NOMO-1 treated with dmso at 0.1 percent for 144 hours (cell line): ENCODE data around the gene NDUFA9.
A peak's percentile ranks its signal among the peaks of the same experiment; 100 is the strongest.

Experiments used
- DNase-seq: peaks from one replicate; lab custom pipeline; 2025; ENCODE audit not compliant: unreplicated experiment; lab: John Stamatoyannopoulos, UW

Gene NDUFA9

DNA sequence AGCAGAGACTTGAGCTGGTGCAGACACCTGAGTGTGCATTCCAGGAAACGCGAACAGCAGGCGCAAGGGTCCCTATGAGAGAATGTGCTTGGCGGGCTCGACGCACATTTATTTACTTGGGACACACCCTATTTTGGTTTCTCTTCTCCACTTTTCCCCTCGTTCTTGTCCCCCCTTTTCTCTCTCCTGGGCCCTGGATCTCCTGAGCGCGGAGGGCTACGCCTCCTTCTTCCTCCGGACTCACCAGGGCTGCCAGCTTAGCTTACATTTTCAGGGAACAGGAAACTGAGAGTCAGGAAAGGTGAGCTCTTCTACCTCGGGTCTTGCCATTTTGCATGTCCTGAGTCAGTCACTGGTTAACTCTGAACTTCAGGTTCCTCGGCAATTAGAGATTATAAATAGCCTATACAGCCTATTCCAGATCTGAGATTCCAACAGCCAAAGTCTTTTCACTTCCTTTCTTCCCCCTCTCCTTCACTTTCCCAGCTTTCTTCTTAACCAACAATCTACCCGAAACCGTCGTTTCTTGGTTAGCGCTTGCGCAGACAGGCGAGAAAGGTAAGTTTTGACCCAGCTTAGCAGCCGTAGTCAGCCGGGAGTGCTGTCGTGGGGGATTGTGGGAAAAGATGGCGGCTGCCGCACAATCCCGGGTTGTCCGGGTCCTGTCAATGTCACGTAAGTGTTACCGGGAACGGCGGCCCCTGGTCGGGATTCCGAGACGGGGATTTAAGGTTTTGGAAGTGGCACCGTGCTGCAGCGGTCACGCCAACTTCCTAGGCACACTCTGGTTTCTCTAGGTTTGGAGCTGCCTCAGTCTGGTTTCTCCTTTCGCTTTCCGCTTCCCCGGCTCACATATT is at the start of gene NDUFA9, which contains the start of gene AKAP3:
TSS of gene NDUFA9 (plus strand) at position 614 of the 857 bp plus-strand sequence. CDS start at position 627, 13 bp downstream.
TSS of gene AKAP3 (minus strand) at position 551 of the 857 bp plus-strand sequence. CDS start 10,855 bp downstream, outside the sequence.
- peak; percentile 63 for DNase-seq

DNA sequence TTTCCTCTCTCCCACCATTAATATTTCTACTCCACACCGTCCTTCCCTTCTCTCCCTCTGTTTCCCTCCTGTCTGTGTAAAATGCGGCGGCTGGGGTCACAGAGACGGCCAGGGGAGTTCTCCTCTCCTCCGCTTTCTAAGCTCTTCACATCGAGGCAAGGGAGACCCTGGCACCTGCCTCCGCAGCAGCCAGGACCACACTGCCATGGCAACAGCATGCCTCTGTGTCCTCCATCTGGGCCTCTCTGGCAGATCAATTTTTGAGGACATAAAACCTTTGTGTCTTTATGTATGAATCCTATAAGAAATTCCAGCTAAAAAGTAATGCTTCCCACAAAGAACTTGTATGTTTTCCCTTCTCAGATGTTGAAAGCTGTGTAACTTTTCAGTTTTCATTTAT is 45.5 kb upstream of the NDUFA9 start:
- no peak for DNase-seq

GRCh38 chr12:4603946-4604345 is 45.0 kb upstream of the NDUFA9 start:
- no peak for DNase-seq

GRCh38 chr12:4604684-4605193 is 44.2 kb upstream of the NDUFA9 start:
- peak; percentile 58 for DNase-seq

- no peak for DNase-seq
These were observed 41.9 kb upstream of the NDUFA9 start for GRCh38 chr12:4607056-4607455.

DNA sequence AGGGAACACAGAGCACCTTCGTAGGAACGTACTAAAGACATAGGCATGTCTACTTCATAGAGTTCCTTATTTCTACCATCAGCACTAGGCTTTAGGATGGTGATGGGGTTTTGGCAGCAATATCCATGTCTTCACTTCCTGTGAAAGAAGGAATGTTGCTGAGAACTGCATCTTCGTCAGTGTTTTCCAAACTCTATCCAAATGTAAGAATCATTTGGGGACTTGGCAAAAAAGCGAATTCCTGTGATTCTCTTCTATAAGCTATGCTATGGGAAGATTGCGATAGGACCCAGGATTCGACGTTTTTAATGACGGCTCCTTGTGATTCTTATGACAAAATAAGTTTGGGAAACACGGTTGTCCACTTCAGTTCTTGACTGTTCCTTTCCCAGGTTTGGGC is 39.8 kb upstream of the NDUFA9 start:
- no peak for DNase-seq

DNA sequence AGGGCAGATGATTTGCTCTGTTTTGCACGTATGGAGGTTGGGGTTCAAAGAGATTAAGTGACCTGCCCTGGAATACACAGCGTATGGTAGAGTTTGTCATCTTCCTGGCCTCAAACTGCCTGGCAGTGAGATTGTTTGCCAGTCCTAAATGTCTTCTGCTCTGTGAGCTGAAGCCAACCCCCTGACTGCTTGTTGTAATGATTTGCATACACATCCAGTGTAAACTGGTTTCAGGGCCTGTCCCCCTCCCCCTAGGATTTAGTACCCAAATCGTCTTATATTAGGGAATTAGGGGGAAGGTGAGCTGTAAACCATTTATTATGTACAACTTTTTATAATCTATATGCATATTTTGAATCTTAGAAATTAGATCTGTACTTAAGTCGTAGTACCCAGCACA is 38.4 kb upstream of the NDUFA9 start:
- DNase-seq: no peak

- no peak for DNase-seq
These were observed 33.2 kb upstream of the NDUFA9 start for GRCh38 chr12:4615667-4616066.

- no peak for DNase-seq
These were observed 27.4 kb upstream of the NDUFA9 start for GRCh38 chr12:4621511-4621910.

DNA sequence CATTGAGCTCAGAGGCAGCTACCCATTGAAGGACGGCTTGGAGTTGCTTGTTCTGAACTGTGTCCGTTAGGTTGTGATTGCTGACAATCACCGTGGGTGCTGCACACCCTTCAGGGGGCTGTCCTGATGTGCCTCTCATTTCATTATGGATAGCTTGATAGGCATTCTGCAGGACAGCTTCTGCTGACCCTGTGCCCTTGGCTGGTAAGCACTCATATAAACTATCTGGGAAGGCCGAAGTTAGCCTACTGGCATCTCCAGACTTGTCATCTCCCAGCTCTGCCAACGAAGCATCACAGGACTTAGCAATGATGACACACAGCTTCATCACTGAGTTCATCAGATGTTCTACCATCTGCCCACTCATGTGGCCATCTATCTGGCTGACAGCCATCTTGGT is 22.4 kb upstream of the NDUFA9 start:
- DNase-seq: no peak

- DNase-seq: no peak
These were observed 20.5 kb upstream of the NDUFA9 start for GRCh38 chr12:4628406-4628805.

DNA sequence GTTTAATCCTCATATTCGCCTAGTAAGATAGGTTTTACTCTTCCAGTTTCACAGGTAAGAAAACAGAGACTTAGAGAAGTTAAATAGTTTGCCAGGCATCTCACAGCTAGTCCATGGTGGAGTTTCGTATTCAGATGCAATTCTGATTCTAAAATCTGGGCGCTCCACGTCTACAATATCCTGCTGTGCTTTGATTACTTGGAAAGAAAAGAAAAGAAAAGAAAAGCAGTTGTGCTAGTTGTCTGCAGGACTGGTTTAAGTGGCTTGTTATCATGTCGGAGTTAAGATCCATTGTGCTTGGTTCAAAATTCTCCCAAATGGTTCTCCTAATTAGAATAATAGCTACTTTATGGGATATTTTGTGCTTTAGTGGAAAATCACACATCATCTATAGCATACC is 18.7 kb upstream of the NDUFA9 start:
- no peak for DNase-seq

- DNase-seq: peak; percentile 54
These were observed 5.2 kb upstream of the NDUFA9 start for GRCh38 chr12:4643747-4644146.

DNA sequence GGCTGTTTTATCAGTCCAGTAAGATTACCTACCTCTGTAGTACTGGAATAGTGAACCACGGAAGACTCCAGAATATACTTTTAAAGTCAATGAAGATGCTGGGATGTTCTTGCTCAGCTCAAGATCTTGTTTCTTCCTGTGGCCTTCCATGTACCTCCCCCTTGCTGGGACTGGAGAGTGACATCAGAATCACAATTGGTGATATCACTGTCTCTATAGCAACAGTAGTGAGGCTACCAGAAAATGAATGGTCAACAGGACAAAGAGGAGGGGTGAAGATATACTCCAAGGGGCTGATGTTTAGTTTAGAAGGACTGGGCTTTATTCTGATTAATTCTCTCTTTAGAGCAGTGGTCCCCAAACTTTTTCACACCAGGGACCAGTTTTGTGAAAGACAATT is 3.9 kb upstream of the NDUFA9 start:
- no peak for DNase-seq

GRCh38 chr12:4648104-4648500 is 812 bp upstream of the NDUFA9 start:
- no peak for DNase-seq

DNA sequence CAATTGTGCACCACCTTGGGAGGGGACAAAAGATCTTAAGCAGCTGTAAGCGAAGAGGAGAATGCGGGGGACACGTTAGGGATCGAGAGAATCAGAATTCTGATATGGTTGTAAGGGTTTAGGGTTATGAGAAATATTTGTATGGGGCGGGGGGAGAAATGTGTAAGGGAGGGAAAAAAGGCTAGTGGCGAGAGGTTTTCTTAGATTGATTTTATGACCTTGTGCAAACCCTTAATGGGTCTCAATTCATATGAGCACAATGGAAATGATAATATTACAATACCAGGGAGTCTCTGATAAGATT is 396 bp downstream of the NDUFA9 start:
- DNase-seq: no peak

GRCh38 chr12:4653257-4653656 is 4.3 kb downstream of the NDUFA9 start:
- no peak for DNase-seq

DNA sequence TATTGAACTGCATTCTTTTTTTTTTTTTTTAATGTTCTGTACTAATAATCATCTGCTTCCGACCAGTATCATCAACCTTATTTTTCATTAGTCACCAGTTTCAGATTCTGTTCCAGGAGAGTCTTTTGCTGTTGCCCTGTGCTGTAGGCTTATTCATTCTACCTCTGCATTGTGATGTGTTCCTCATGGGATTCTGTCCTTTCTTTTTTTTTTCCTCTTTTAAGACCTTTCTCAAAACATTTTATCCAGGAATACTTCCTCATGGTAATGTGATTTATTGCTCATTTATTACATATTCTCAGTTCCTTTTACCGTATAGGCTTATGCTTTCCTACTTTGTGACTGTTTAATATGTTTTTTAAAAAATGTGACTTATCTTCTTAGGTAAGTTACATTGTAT is 4.8 kb downstream of the NDUFA9 start:
- DNase-seq: no peak

DNA sequence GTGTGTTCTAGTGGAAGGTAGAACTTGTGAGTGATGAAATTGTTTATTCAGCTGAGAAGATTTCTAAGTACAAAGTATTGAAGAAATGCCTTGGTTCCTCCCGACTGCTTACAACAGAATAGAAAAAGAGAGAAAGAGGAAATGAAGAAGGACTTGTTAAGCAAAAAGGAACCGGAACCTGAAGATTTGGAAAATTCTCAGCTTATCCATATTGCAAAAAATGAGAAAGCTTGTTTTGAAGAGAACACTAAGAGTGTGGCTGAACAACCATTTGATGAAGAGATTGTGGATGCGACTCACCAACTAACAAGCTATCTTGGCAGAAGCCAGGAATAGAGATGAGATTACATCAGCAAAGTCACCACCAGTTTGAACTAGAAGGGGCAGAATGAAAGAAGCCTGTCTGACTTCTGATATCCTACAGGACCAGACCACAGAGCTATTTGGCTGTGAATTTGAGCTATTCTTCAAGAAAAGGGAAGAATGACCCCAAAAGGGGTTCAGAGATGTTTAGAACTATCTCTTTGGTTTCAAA is 15.1 kb downstream of the NDUFA9 start:
- DNase-seq: no peak

DNA sequence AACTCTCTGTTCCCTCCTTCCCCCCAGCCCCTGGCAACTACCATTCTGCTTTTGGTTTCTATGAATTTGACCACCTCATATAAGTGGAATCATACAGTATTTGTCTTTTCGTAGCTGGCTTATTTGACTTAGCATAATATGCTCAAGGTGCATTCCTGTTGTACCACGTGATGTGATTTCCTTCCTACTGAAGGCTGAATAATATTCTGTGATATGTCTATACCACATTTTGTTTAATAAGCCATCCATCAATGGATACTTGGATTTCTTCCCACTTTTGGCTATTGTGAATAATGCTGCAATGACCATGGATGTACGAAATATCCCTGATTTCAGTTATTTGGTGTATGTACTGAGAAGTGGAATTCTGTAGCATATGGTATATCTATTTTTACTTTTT is 16.3 kb downstream of the NDUFA9 start:
- DNase-seq: no peak

DNA sequence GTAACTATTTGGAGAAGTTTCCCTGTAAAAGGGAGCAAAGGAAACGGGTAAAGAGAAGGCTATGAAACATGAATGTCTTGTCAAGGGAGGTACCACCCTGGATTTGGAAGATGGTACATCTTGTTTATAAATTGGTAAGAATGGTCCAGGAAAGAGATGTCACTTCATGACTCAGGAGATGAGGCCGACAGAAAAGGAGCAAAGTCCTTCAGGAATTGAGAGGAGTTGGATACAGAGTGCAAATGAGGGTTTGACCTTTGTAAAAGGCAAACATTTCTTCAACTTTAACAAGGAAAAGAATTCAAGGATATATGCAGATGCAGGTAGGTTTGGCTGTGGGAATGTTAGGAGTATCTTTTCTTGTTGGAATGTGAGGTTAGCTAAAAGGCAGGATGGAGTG is 30.8 kb downstream of the NDUFA9 start:
- no peak for DNase-seq

- DNase-seq: no peak
These were observed 32.8 kb downstream of the NDUFA9 start for GRCh38 chr12:4681732-4682131.

DNA sequence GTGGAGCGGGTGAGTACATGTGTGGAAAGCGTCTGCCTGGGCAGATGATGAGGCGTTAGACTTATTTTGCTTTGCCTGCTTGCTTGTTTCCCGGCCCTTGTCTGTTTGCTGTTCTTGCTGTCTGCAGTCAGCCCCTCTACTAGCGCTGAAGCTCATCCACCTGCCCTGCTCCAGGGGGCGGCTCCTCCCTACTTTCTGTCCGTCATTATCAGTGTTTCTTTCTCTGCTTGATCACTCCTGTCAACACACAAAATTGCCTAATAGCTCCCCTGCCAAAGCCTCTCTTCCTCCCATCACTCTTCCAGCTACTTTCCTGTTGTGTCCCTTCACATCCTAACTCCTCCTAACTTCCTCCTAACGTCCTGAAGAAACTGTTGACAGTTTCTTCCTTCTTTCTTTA is 36.4 kb downstream of the NDUFA9 start:
- no peak for DNase-seq
